ENCODE data around the gene GNAZ. TPM values are rescaled to one million over a fixed set of nuclear protein-coding genes. Genes with fewer than 3 reads are reported as not detected.
"Not testable (repeated sequence)": the region's sequence is repeated elsewhere in the genome, so short reads cannot be mapped to it uniquely, and the experiment has no call there.

GNAZ gene
- total RNA-seq, 5 donors from 2014 or later (not counting 1 experiment from before 2014, with no cell fraction given): 0.70 to 1.4 (median 1.3) TPM

DNA sequence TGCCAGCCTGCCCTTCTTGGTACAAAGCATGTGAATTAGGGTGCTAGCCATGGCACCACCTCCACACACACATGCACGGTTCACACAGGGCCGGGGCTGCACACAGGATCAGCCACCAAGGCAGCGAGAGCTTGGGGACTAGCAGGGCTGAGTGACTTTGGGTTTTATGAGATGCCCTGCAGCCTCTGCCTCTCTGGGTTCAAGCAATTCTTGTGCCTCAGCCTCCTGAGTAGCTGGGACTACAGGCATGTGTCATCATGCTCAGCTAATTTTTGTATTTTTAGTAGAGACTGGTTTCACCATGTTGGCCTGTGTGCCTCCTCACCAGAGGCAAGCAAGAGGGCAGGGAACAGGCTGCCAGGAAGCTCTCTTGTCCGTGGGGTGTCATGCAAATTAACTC is 66.7 kb downstream of the GNAZ start:
- H3K9me3 Mint-ChIP-seq; H3K9me3 ChIP-seq; ATAC-seq (replicated peaks in 1 of 4); H3K27me3 Mint-ChIP-seq; DNase-seq; H3K4me3 Mint-ChIP-seq; H3K36me3 ChIP-seq (ENCODE audit: control insufficient read depth in 2 of 2, extremely low read depth in 1 of 2, insufficient read depth in 1 of 2, low read length in 1 of 2); POLR2A ChIA-PET; H3K4me3 ChIP-seq (ENCODE audit: control insufficient read depth in 1 of 2, extremely low read depth in 1 of 2, low read length in 1 of 2); H3K27me3 ChIP-seq (replicated peaks in 1 of 2; ENCODE audit: control insufficient read depth in 2 of 2, extremely low read depth in 1 of 2, insufficient read depth in 2 of 2, low read length in 1 of 2); H3K36me3 Mint-ChIP-seq: not testable (repeated sequence)
- peak overlapping the region; percentile 96 to 98 for H3K27ac Mint-ChIP-seq
- CTCF ChIA-PET: interaction anchor here in 1 of 2 donors (1.0 to 1.4 kb wide), 2 partner anchors 36 to 106 kb away, joined by 3 to 4 read pairs; no protein-coding TSS in a partner anchor
- Histone ChIP-seq H3K27ac (ENCODE audit: low read length) (peak overlapping the region; percentile 91), H3K4me1 (ENCODE audit: control insufficient read depth in 1 of 2, extremely low read depth in 1 of 2, insufficient read depth in 2 of 2, low read length in 2 of 2) (peaks cover 18 to 74% of the 10 kb centered on the region in 2 experiments)
- no CpG with 5 or more reads among the region's 4 CpGs for WGBS (ENCODE audit: insufficient coverage)
- H3K4me1 Mint-ChIP-seq: peaks cover 27 to 55% (median 42%) of the 10 kb centered on the region in 3 donors

GRCh38 chr22:23137468-23137867 is 67.1 kb downstream of the GNAZ start:
- peak overlapping the region; percentile 96 to 98 for H3K27ac Mint-ChIP-seq
- ChIA-PET CTCF (interaction anchor here in 1 of 2 donors (0.7 to 1.7 kb wide), 7 partner anchors 36 to 417 kb away, joined by 3 to 5 read pairs (median 3); no protein-coding TSS in a partner anchor), POLR2A (interaction anchor here (0.7 to 1.1 kb wide), 2 partner anchors 9 to 18 kb away, joined by 5 to 8 read pairs; no protein-coding TSS in a partner anchor)
- no peak overlapping the region for H3K4me3 ChIP-seq (ENCODE audit: control insufficient read depth in 1 of 2, extremely low read depth in 1 of 2, low read length in 1 of 2)
- H3K27me3 Mint-ChIP-seq: no peaks in the 10 kb centered on the region
- ATAC-seq (replicated peaks in 1 of 4) (no peak), DNase-seq (peak in 1 of 35 experiments; percentile 32)
- WGBS (ENCODE audit: insufficient coverage): 17% methylated on average over 1 of the region's 3 CpGs
- H3K4me1 ChIP-seq (ENCODE audit: control insufficient read depth in 1 of 2, extremely low read depth in 1 of 2, insufficient read depth in 2 of 2, low read length in 2 of 2): peaks cover 19 to 78% of the 10 kb centered on the region in 2 experiments
- H3K9me3 ChIP-seq: no peaks in the 10 kb centered on the region
- no peaks in the 10 kb centered on the region for H3K36me3 Mint-ChIP-seq
- H3K27ac ChIP-seq (ENCODE audit: low read length): peak overlapping the region; percentile 91
- H3K36me3 ChIP-seq (ENCODE audit: control insufficient read depth in 2 of 2, extremely low read depth in 1 of 2, insufficient read depth in 1 of 2, low read length in 1 of 2): no peaks in the 10 kb centered on the region
- peaks cover 31 to 60% (median 46%) of the 10 kb centered on the region in 3 donors for H3K4me1 Mint-ChIP-seq
- no peaks in the 10 kb centered on the region for H3K9me3 Mint-ChIP-seq
- H3K4me3 Mint-ChIP-seq: peak overlapping the region in 2 of 3 donors; percentile 53 to 74
- no peaks in the 10 kb centered on the region for H3K27me3 ChIP-seq (replicated peaks in 1 of 2; ENCODE audit: control insufficient read depth in 2 of 2, extremely low read depth in 1 of 2, insufficient read depth in 2 of 2, low read length in 1 of 2)

DNA sequence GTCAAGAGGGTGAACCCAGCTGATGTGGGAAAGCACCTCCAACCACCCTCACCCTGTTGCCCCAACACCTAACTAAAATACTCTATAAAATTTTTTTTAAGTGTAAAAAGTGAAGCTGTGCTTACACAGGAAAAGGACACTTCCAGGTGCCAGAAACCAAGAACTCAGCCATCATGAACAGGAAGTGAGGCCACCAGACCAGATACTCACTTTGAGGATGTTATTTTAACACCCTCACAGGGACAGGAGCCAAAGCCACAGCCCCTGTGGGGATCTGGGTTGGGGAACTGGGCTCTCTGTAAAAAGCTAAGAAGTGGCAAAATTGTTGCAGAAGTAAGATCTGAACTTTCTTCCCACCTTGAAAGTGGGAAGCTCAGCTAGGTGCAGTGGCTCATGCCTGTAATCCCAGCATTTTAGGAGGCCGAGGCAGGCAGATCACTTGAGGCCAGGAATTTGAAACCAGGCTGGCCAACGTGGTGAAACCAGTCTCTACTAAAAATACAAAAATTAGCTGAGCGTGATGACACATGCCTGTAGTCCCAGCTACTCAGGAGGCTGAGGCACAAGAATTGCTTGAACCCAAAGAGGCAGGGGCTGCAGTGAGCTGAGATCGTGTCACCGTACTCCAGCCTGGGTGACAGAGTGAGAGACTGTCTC is 67.7 kb downstream of the GNAZ start:
- Histone ChIP-seq H3K27ac (ENCODE audit: low read length) (peak overlapping the region; percentile 91), H3K27me3 (replicated peaks in 1 of 2; ENCODE audit: control insufficient read depth in 2 of 2, extremely low read depth in 1 of 2, insufficient read depth in 2 of 2, low read length in 1 of 2) (no peaks in the 10 kb centered on the region), H3K4me1 (ENCODE audit: control insufficient read depth in 1 of 2, extremely low read depth in 1 of 2, insufficient read depth in 2 of 2, low read length in 2 of 2) (peaks cover 24 to 83% of the 10 kb centered on the region in 2 experiments), H3K36me3 (ENCODE audit: control insufficient read depth in 2 of 2, extremely low read depth in 1 of 2, insufficient read depth in 1 of 2, low read length in 1 of 2) (no peaks in the 10 kb centered on the region), H3K9me3 (no peaks in the 10 kb centered on the region), H3K4me3 (ENCODE audit: control insufficient read depth in 1 of 2, extremely low read depth in 1 of 2, low read length in 1 of 2) (no peak overlapping the region)
- ATAC-seq (replicated peaks in 1 of 4): peak; percentile 35 to 52 (median 44)
- Mint-ChIP-seq H3K4me1 (peaks cover 37 to 66% (median 52%) of the 10 kb centered on the region in 3 donors), H3K36me3 (no peaks in the 10 kb centered on the region), H3K9me3 (no peaks in the 10 kb centered on the region), H3K27me3 (no peaks in the 10 kb centered on the region), H3K4me3 (peak overlapping the region; percentile 53 to 74 (median 58)), H3K27ac (peak overlapping the region; percentile 96 to 98)
- DNase-seq: peak in 34 of 35 experiments; percentile 14 to 83 (median 55)
- WGBS (ENCODE audit: insufficient coverage): 26% methylated on average over 3 of the region's 5 CpGs
- CTCF ChIA-PET: interaction anchor here in 1 of 2 donors (0.5 to 1.7 kb wide), 9 partner anchors 9 to 417 kb away, joined by 3 to 5 read pairs (median 3); no protein-coding TSS in a partner anchor
- POLR2A ChIA-PET: interaction anchor here (0.6 to 1.1 kb wide), 3 partner anchors 9 to 19 kb away, joined by 5 to 8 read pairs (median 7); no protein-coding TSS in a partner anchor

DNA sequence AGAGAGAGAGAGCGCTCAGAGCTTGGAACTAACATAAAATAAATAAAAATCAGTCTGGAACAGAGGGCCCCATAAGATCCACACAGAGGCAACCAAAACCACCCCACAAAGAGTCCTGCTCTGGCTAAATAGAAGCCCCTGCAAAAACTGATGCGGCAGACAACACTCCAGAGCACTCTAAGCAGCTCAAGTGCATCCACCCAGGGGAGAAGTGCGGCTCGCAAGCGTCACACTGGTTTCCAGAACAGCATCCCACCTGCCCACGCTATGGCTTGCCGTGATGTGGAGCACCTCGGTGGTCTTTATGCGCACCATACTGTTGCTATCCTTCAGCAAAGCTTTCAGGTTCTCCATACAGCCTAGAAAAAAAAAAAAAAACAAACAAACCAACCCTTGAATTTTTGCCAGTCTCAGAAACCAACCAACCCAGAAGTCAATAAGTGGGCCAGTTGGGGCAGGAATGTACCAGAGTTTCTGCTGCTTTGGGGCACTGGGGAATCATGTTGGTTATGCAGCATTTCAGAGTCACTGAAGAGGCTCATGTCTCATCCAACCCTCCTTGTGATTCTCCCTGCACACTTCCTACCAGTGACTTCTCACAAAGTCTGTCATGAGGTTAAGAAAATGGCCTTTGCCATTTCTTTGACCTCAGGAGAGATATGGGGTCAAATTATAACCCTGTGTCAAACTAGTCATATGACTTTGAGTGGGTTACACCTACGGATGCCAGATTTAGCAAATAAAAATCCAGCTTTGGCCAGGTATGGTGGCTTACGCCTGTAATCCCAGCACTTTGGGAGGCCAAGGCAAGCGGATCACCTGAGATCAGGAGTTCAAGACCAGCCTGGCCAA is 68.5 kb downstream of the GNAZ start:
- Histone ChIP-seq H3K27me3 (replicated peaks in 1 of 2; ENCODE audit: control insufficient read depth in 2 of 2, extremely low read depth in 1 of 2, insufficient read depth in 2 of 2, low read length in 1 of 2) (no peaks in the 10 kb centered on the region), H3K4me3 (ENCODE audit: control insufficient read depth in 1 of 2, extremely low read depth in 1 of 2, low read length in 1 of 2) (no peak overlapping the region)
- 73% methylated on average over 8 of the region's 12 CpGs for WGBS (ENCODE audit: insufficient coverage)

GRCh38 chr22:23140385-23140784 is 70.1 kb downstream of the GNAZ start:
- Mint-ChIP-seq H3K36me3 (no peaks in the 10 kb centered on the region), H3K27me3 (no peaks in the 10 kb centered on the region), H3K4me1 (peaks cover 58 to 86% (median 69%) of the 10 kb centered on the region in 3 donors), H3K27ac (peak overlapping the region; percentile 31 to 89), H3K4me3 (no peak overlapping the region), H3K9me3 (no peaks in the 10 kb centered on the region)
- Histone ChIP-seq H3K4me1 (ENCODE audit: control insufficient read depth in 1 of 2, extremely low read depth in 1 of 2, insufficient read depth in 2 of 2, low read length in 2 of 2) (peaks cover 32 to 95% of the 10 kb centered on the region in 2 experiments), H3K27ac (ENCODE audit: low read length) (no peak overlapping the region), H3K36me3 (ENCODE audit: control insufficient read depth in 2 of 2, extremely low read depth in 1 of 2, insufficient read depth in 1 of 2, low read length in 1 of 2) (no peaks in the 10 kb centered on the region), H3K27me3 (replicated peaks in 1 of 2; ENCODE audit: control insufficient read depth in 2 of 2, extremely low read depth in 1 of 2, insufficient read depth in 2 of 2, low read length in 1 of 2) (no peaks in the 10 kb centered on the region), H3K4me3 (ENCODE audit: control insufficient read depth in 1 of 2, extremely low read depth in 1 of 2, low read length in 1 of 2) (no peak overlapping the region), H3K9me3 (no peaks in the 10 kb centered on the region)
- no peak for ATAC-seq (replicated peaks in 1 of 4)
- no peak for DNase-seq
- CTCF ChIA-PET: interaction anchor here (0.7 to 1.8 kb wide), 3 partner anchors 21 to 1941 kb away, joined by 3 to 11 read pairs (median 4); no protein-coding TSS in a partner anchor
- POLR2A ChIA-PET: no interaction called here

More for the DNA sequence above, 68.5 kb downstream of the GNAZ start:
- H3K27ac ChIP-seq (ENCODE audit: low read length): peak overlapping the region; percentile 91
- ChIA-PET POLR2A (interaction anchor here in 1 of 2 donors (0.6 to 1.1 kb wide), 2 partner anchors 15 to 19 kb away, joined by 7 to 8 read pairs; no protein-coding TSS in a partner anchor), CTCF (interaction anchor here in 1 of 2 donors (0.5 to 1.7 kb wide), 4 partner anchors 15 to 179 kb away, joined by 3 to 5 read pairs (median 4); no protein-coding TSS in a partner anchor)
- ATAC-seq (replicated peaks in 1 of 4) (no peak), DNase-seq (no peak)
- Mint-ChIP-seq H3K36me3 (no peaks in the 10 kb centered on the region), H3K27ac (peak overlapping the region; percentile 96 to 98), H3K4me1 (peaks cover 43 to 71% (median 57%) of the 10 kb centered on the region in 3 donors), H3K4me3 (peak overlapping the region; percentile 53 to 74 (median 58)), H3K27me3 (no peaks in the 10 kb centered on the region), H3K9me3 (no peaks in the 10 kb centered on the region)
- H3K9me3 ChIP-seq: no peaks in the 10 kb centered on the region
- H3K36me3 ChIP-seq (ENCODE audit: control insufficient read depth in 2 of 2, extremely low read depth in 1 of 2, insufficient read depth in 1 of 2, low read length in 1 of 2): no peaks in the 10 kb centered on the region
- H3K4me1 ChIP-seq (ENCODE audit: control insufficient read depth in 1 of 2, extremely low read depth in 1 of 2, insufficient read depth in 2 of 2, low read length in 2 of 2): peaks cover 24 to 90% of the 10 kb centered on the region in 2 experiments
